ENCODE results near the gene CASKIN1. TPM values are rescaled to one million over a fixed set of nuclear protein-coding genes. Genes with fewer than 3 reads are reported as not detected.

CASKIN1 gene
- total RNA-seq, 1 experiment from 2014 or later: 6.6 TPM

DNA sequence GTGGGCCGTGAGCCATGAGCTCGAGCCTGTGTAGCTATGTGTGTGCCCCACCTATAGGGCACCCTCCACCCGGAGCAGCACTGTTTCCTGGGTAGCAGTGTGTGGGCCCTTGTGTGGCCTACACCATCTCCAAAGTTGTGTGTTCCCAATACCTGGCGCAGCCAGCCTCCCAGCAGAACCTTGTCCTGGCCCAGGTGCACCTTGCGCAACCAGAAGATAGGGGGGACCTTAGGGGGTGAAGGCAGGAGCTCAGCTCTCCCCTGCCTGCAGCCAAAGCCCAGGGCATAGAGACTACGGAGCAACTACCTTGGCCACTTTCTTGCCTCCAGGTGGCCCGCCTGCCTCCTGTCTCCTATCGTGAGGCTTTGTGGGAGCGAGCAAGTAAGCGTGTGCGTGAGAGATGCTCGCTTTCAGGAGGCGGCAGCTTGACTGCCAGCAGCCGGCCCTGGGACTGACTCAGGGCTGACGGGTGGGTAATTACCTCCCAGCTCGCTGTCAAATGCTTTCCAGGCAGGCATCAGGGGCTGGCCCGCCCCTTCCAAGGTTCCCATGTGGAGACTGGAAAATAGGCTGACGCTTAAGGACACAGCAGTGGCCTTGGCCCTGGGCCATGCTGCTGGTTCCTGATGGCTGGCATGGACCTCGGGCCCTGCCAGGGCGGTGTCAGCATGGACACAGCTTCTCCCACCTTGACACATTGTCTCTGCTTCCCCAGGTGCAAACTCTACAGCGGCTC is 21.8 kb downstream of the CASKIN1 start:
- Histone ChIP-seq H3K27me3 (replicated peaks; ENCODE audit: control insufficient read depth, insufficient read depth, low read length) (no peaks in the 10 kb centered on the region), H3K9me3 (no peaks in the 10 kb centered on the region), H3K36me3 (ENCODE audit: control insufficient read depth, insufficient read depth, low read length) (no peaks in the 10 kb centered on the region; the same call in 1 of the 2 replicates), H3K4me3 (ENCODE audit: low read depth, low read length) (no peak overlapping the region), H3K4me1 (no peaks in the 10 kb centered on the region)
- no TSS peak for BruUV-seq (replicated peaks)
- no peaks in the 10 kb centered on the region for H3K9me3 Mint-ChIP-seq (ENCODE audit: unreplicated experiment)
- H3K36me3 Mint-ChIP-seq (ENCODE audit: insufficient read depth, unreplicated experiment): peaks cover 50% of the 10 kb centered on the region
- no peaks in the 10 kb centered on the region for H3K27me3 Mint-ChIP-seq (ENCODE audit: insufficient read depth, unreplicated experiment)
- H3K4me1 Mint-ChIP-seq (ENCODE audit: low read depth, unreplicated experiment): no peaks in the 10 kb centered on the region
- no peak overlapping the region for H3K4me3 Mint-ChIP-seq (ENCODE audit: unreplicated experiment)
- ChIA-PET CTCF (no interaction called here), POLR2A (no interaction called here)
- TF ChIP-seq, protein P1, sequence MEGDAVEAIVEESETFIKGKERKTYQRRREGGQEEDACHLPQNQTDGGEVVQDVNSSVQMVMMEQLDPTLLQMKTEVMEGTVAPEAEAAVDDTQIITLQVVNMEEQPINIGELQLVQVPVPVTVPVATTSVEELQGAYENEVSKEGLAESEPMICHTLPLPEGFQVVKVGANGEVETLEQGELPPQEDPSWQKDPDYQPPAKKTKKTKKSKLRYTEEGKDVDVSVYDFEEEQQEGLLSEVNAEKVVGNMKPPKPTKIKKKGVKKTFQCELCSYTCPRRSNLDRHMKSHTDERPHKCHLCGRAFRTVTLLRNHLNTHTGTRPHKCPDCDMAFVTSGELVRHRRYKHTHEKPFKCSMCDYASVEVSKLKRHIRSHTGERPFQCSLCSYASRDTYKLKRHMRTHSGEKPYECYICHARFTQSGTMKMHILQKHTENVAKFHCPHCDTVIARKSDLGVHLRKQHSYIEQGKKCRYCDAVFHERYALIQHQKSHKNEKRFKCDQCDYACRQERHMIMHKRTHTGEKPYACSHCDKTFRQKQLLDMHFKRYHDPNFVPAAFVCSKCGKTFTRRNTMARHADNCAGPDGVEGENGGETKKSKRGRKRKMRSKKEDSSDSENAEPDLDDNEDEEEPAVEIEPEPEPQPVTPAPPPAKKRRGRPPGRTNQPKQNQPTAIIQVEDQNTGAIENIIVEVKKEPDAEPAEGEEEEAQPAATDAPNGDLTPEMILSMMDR (IDR thresholded peaks at IDR 0.05; ENCODE audit: insufficient read depth in 1 of 2, low read depth in 1 of 2, low read length in 1 of 2, severe bottlenecking in 1 of 2, unreplicated experiment in 1 of 2): no peak
- DNase-seq: no peak
- no peak overlapping the region for H3K27ac Mint-ChIP-seq (ENCODE audit: unreplicated experiment)
- intact Hi-C loops (cut with micrococcal nuclease; ENCODE audit: unreplicated experiment): no loop called here

GRCh38 chr16:2173916-2174315 is 22.5 kb downstream of the CASKIN1 start:
- Histone ChIP-seq H3K4me1 (no peaks in the 10 kb centered on the region), H3K4me3 (ENCODE audit: low read depth, low read length) (no peak overlapping the region), H3K9me3 (no peaks in the 10 kb centered on the region), H3K36me3 (ENCODE audit: control insufficient read depth, insufficient read depth, low read length) (no peaks in the 10 kb centered on the region; the same call in 1 of the 2 replicates), H3K27me3 (replicated peaks; ENCODE audit: control insufficient read depth, insufficient read depth, low read length) (no peaks in the 10 kb centered on the region)
- H3K36me3 Mint-ChIP-seq (ENCODE audit: insufficient read depth, unreplicated experiment): peaks cover 52% of the 10 kb centered on the region
- no peak overlapping the region for H3K27ac Mint-ChIP-seq (ENCODE audit: unreplicated experiment)
- no peak overlapping the region for H3K4me3 Mint-ChIP-seq (ENCODE audit: unreplicated experiment)
- ChIA-PET POLR2A (no interaction called here), CTCF (no interaction called here)
- no peaks in the 10 kb centered on the region for H3K27me3 Mint-ChIP-seq (ENCODE audit: insufficient read depth, unreplicated experiment)
- no peaks in the 10 kb centered on the region for H3K9me3 Mint-ChIP-seq (ENCODE audit: unreplicated experiment)
- BruUV-seq (replicated peaks): no TSS peak
- no peaks in the 10 kb centered on the region for H3K4me1 Mint-ChIP-seq (ENCODE audit: low read depth, unreplicated experiment)
- intact Hi-C loops (cut with micrococcal nuclease; ENCODE audit: unreplicated experiment): no loop called here
- TF ChIP-seq, protein P1 (IDR thresholded peaks at IDR 0.05; ENCODE audit: insufficient read depth in 1 of 2, low read depth in 1 of 2, low read length in 1 of 2, severe bottlenecking in 1 of 2, unreplicated experiment in 1 of 2): no peak
- DNase-seq: no peak

DNA sequence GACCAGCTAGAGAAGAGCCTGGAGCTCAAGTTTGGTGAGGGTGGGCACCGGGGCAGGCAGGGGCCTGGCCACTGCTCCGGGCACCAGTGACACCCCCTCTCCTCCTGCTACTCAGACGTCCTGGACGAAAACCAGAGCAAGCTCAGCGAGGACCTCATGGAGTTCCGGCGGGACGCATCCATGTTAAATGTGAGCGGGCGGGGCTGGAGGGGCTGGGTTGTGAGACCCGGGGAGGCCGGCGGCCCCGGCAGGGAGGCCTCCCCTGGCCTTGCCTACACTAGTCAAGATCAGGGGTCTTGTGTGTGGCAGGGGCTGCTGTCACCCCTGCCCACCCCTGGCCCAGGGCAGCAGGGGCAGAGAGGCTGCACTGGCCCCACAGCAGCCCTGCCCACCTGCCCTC is 23.0 kb downstream of the CASKIN1 start:
- ChIA-PET CTCF (no interaction called here), POLR2A (interaction anchor here (1.0 kb wide), 1 partner anchor 18 kb away, joined by 3 read pairs; the partner anchor contains the start of gene TRAF7)
- no peak overlapping the region for H3K4me3 Mint-ChIP-seq (ENCODE audit: unreplicated experiment)
- TF ChIP-seq, protein P1 (IDR thresholded peaks at IDR 0.05; ENCODE audit: insufficient read depth in 1 of 2, low read depth in 1 of 2, low read length in 1 of 2, severe bottlenecking in 1 of 2, unreplicated experiment in 1 of 2): no peak
- no peaks in the 10 kb centered on the region for H3K4me1 Mint-ChIP-seq (ENCODE audit: low read depth, unreplicated experiment)
- H3K27me3 Mint-ChIP-seq (ENCODE audit: insufficient read depth, unreplicated experiment): no peaks in the 10 kb centered on the region
- Histone ChIP-seq H3K4me3 (ENCODE audit: low read depth, low read length) (no peak overlapping the region), H3K4me1 (no peaks in the 10 kb centered on the region), H3K9me3 (no peaks in the 10 kb centered on the region), H3K36me3 (ENCODE audit: control insufficient read depth, insufficient read depth, low read length) (no peaks in the 10 kb centered on the region; the same call in 1 of the 2 replicates), H3K27me3 (replicated peaks; ENCODE audit: control insufficient read depth, insufficient read depth, low read length) (no peaks in the 10 kb centered on the region)
- no peak for DNase-seq
- H3K9me3 Mint-ChIP-seq (ENCODE audit: unreplicated experiment): no peaks in the 10 kb centered on the region
- intact Hi-C loops (cut with micrococcal nuclease; ENCODE audit: unreplicated experiment): no loop called here
- peaks cover 52% of the 10 kb centered on the region for H3K36me3 Mint-ChIP-seq (ENCODE audit: insufficient read depth, unreplicated experiment)
- BruUV-seq (replicated peaks): no TSS peak
- H3K27ac Mint-ChIP-seq (ENCODE audit: unreplicated experiment): no peak overlapping the region

Measured in Caco-2 (cell line).